Pancreas (tissue), 10 donors: ENCODE measurements around the gene ZNF135. TPM values are rescaled to one million over a fixed set of nuclear protein-coding genes. Genes with fewer than 3 reads are reported as not detected.
A peak's percentile ranks its signal among the peaks of the same experiment; 100 is the strongest.

Experiments used
- ATAC-seq, 4 donors: fragments of 200-7000 bp; cut with Tn5 transposase; one replicate each; pipeline versions ENCODE4 v1.8.0 to v1.9.1; 2020; ENCODE audit warnings: mild to moderate bottlenecking in 4 of 4, moderate library complexity in 4 of 4
- DNase-seq, 6 donors: peaks; one replicate each; pipeline ENCODE4 v3.0.0-alpha.2; 2020
- FAIRE-seq: peaks from 2 replicates; lab custom pipeline; 2012; peaks lifted over from hg19 to GRCh38; lab: Jason Lieb, UNC
- H3K27ac ChIP-seq, 4 donors: fragments of 200-600 bp; sonication (generic); 1 replicate in 3 of 4; 2 replicates in 1 of 4; pipeline versions ENCODE4 v1.5.0 to v1.8.0; 2020
- H3K27me3 ChIP-seq, 4 donors: fragments of 200-600 bp; one replicate each; pipeline ENCODE4 v1.8.0; 2021
- H3K36me3 ChIP-seq, 3 donors: fragments of 200-600 bp; sonication (generic) in 1 of 3; one replicate each; pipeline versions ENCODE4 v1.5.0 to v1.8.0; 2020 to 2021
- H3K4me1 ChIP-seq, 3 donors: fragments of 200-600 bp; one replicate each; pipeline ENCODE4 v1.8.0; 2021
- H3K4me3 ChIP-seq, 4 donors: fragments of 200-600 bp; sonication (generic) in 2 of 4; one replicate each; pipeline versions ENCODE4 v1.5.0 to v1.8.0; 2020 to 2021
- H3K9me3 ChIP-seq, 4 donors: fragments of 200-600 bp; one replicate each; pipeline ENCODE4 v1.8.0; 2021
- WGBS, 2 donors: extraction: QIAGEN DNeasy Blood & Tissue Kit; methylation state at CpG; one replicate each; pipeline ENCODE4 v1.1.7; 2013; 5-methylcytosine and 5-hydroxymethylcytosine counted together
- intact Hi-C, 3 donors: fragments of 100-400 bp; cut with DNase I; formaldehyde crosslinking; loops; one replicate each; pipeline versions ENCODE4 v1.11.1 to v1.14.2; 2022
- polyA plus RNA-seq, 2 donors: library from polyadenylated mRNA; stranded (reverse); fragments of 200-250 nt; gene quantifications; one replicate each; pipeline ENCODE4 v1.2.3, GENCODE V29; 2013
- total RNA-seq, 6 donors: library from RNA; stranded (reverse); fragmentation: NEBNext Ultra II Directional in 4 of 6; extraction: Animal tissue kit (Norgen Biotek cat#: 25700) in 4 of 6; gene quantifications; one replicate each; pipeline versions ENCODE4 v1.2.1 to v1.2.4, GENCODE V29; 2021 to 2023
- TF ChIP-seq, protein P1 (sequence below), 4 donors: fragments of 200-600 bp; sonication (generic) in 3 of 4; IDR thresholded peaks; one replicate each; pipeline versions ENCODE4 v1.5.0 to v1.8.0; 2021; ENCODE audit warnings: antibody characterized with exemption in 4 of 4
- donor health status: healthy with polysubstance abuse.
- donor health status: DM: no; HTN: no; CAD: no; lungs with moderate emphysema.
- donor health status: DM: no; HTN: no; CAD: no.
- donor health status: control.
- donor health status: control.
- donor health status: Bipolar disorder and iron deficiency.
- donor health status: DM: yes; HTN: yes; CAD: no.
- donor health status: DM: no; HTN: no; CAD: no.
- donor health status: DM: no; HTN: no; CAD: no.
- donor health status: DM: yes; HTN: yes; CAD: no.

ZNF135 gene
- total and polyA plus RNA-seq, 8 donors = 1.1 to 11.6 (median 2.2) TPM

DNA sequence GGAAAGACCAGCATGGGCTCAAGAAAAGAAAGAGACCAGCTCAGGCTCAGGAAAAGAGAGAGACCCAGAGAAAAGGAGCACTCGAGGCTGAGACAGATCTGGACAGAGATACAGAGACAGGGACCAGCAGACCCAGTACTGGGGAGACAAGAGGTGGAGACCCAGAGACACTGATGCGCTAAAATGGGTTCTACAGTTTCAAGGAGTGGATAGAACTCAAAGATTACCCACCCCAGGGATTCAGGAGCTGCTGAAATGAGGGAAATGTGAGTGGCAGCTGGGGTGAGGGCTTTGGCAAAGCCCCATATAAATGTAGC is 39.6 kb downstream of the ZNF135 start:
- peak in 2 of 4 donors; percentile 24 to 34 for ATAC-seq
- Histone ChIP-seq H3K4me3 (peak overlapping the region; percentile 71 to 95 (median 93)), H3K27ac (peak overlapping the region; percentile 92 to 97 (median 92)), H3K9me3 (no peaks in the 10 kb centered on the region), H3K4me1 (no peaks in the 10 kb centered on the region), H3K36me3 (no peaks in the 10 kb centered on the region), H3K27me3 (no peaks in the 10 kb centered on the region)
- no peak for DNase-seq
- 6 to 15% methylated on average over 2 of the region's 2 CpGs for WGBS, 2 donors
- TF ChIP-seq, protein P1, sequence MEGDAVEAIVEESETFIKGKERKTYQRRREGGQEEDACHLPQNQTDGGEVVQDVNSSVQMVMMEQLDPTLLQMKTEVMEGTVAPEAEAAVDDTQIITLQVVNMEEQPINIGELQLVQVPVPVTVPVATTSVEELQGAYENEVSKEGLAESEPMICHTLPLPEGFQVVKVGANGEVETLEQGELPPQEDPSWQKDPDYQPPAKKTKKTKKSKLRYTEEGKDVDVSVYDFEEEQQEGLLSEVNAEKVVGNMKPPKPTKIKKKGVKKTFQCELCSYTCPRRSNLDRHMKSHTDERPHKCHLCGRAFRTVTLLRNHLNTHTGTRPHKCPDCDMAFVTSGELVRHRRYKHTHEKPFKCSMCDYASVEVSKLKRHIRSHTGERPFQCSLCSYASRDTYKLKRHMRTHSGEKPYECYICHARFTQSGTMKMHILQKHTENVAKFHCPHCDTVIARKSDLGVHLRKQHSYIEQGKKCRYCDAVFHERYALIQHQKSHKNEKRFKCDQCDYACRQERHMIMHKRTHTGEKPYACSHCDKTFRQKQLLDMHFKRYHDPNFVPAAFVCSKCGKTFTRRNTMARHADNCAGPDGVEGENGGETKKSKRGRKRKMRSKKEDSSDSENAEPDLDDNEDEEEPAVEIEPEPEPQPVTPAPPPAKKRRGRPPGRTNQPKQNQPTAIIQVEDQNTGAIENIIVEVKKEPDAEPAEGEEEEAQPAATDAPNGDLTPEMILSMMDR (IDR thresholded peaks at IDR 0.05) = no peak
- FAIRE-seq = no peak
- intact Hi-C loops = no loop called here

DNA sequence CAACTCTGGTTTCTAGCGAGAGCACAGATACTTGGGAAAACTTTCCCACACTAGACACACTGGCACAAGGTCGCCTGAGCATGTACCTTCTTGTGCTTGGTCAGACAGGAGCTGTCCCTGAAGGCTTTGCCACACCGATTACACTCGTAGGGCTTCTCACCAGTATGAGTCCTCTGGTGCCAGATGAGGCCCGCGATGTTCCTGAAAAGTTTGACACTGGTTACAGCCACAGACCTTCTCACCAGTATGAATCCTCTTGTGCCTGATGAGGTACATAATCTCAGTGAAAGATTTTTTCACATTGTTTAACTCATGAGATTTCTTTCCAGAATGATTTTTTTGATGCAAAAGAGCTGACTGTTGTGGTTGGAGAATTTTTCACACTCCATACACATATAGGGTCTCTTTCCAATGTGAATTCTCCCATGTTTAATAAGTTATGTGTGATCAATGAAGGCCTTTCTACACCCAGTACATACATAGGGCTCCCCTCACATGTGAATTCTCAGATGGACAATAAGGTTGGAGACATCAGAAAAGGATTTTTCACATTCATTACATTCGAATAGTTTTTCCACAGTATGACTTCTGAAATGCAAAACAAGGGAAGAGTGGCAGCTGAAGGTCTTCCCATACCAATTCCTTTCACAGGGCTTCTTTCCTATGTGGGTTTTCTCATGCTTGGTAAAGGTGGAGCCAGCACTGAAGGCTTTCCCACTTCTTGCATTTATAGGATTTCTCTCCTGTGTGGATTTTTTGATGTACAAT is 48.9 kb downstream of the ZNF135 start:
- TF ChIP-seq, protein P1 (IDR thresholded peaks at IDR 0.05) = no peak
- Histone ChIP-seq H3K9me3 (peaks cover 0 to 3% (median 0%) of the 10 kb centered on the region in 4 donors), H3K36me3 (no peaks in the 10 kb centered on the region), H3K4me3 (no peak overlapping the region), H3K4me1 (no peaks in the 10 kb centered on the region), H3K27me3 (no peaks in the 10 kb centered on the region), H3K27ac (no peak overlapping the region)
- DNase-seq (no peak), ATAC-seq (no peak), FAIRE-seq (no peak)
- 74 to 76% methylated on average over 7 of the region's 7 CpGs for WGBS, 2 donors
- intact Hi-C loops = no loop called here

DNA sequence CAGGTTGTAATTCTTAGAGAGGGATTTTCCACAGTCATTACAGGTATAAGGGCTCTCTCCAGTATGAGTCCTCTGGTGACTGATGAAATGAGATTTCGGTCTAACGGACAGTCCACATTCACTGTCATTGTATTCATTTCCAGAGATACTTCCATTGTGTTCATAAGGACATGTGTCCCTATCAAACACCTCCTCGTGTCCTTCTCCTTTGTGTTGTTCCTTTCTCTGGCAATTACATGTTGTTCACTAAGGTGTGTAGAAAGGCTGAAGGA is 49.4 kb downstream of the ZNF135 start:
- TF ChIP-seq, protein P1 (IDR thresholded peaks at IDR 0.05) = no peak
- Histone ChIP-seq H3K27ac (no peak overlapping the region), H3K9me3 (peaks cover 0 to 3% (median 0%) of the 10 kb centered on the region in 4 donors), H3K27me3 (no peaks in the 10 kb centered on the region), H3K4me3 (no peak overlapping the region), H3K4me1 (no peaks in the 10 kb centered on the region), H3K36me3 (no peaks in the 10 kb centered on the region)
- intact Hi-C loops = no loop called here
- no peak for ATAC-seq
- 76 to 77% methylated on average over 3 of the region's 3 CpGs for WGBS, 2 donors
- no peak for DNase-seq
- FAIRE-seq = no peak

DNA sequence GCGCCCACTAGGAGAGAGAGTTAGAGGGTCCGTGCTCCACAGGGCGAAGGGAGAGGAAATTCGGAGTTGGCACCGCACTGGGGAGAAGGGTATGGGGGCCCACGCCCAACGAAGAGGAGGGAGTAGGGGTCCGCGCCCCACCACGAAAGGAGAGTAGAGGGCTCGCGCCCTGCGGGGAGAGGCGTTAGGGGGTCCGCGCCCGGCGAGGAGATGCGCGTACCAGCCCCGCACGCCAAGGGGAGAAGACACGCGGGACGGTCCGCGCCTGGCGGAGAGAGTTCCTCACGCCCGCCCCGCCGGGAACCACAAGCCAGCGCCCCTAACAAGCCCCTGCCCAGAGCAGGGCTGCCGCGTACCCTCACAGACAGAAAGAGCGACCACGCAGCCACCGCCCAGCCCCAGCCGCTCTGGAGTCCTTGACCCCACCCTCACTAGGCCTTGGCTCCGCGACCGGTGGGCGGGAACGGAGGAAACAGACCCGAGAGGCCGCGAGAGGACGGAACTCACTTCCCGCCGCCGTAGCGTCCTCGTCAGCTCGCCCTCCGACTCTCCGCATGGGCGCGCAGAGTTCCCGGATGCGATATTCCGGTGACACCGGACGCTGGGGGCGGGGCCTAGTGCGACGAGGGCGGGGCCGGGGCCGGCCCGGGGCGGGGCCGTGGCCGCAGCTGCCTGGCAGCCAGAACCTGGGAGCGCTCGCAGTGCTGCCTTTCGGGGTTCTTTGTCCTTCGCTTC is 58.9 kb downstream of the ZNF135 start:
- no peak for DNase-seq
- Histone ChIP-seq H3K36me3 (no peaks in the 10 kb centered on the region), H3K27ac (no peak overlapping the region), H3K4me1 (no peaks in the 10 kb centered on the region), H3K4me3 (no peak overlapping the region), H3K27me3 (no peaks in the 10 kb centered on the region), H3K9me3 (peaks cover 0 to 6% (median 0%) of the 10 kb centered on the region in 4 donors)
- FAIRE-seq = no peak
- ATAC-seq = no peak
- intact Hi-C loops = no loop called here
- TF ChIP-seq, protein P1 (IDR thresholded peaks at IDR 0.05) = no peak
- WGBS, 2 donors = 3% methylated on average over 57 to 77 of the region's 77 CpGs
